ENCODE data around the gene SLC22A15.

Gene SLC22A15

GRCh38 chr1:115973154-115973553, 3.2 kb upstream of the SLC22A15 start:
- in situ Hi-C loops (cut with HindIII; ENCODE audit: low pct_unique_long_range_greater_than_20kb, low sequenced_read_pairs): no loop called here
- no peak for TF ChIP-seq JUND (IDR thresholded peaks at IDR 0.05; ENCODE audit: low read depth)
- no peak for DNase-seq (ENCODE audit: low read depth in 1 of 2, low spot score in 1 of 2)

- in situ Hi-C loops (cut with HindIII; ENCODE audit: low pct_unique_long_range_greater_than_20kb, low sequenced_read_pairs): no loop called here
- TF ChIP-seq JUND (IDR thresholded peaks at IDR 0.05; ENCODE audit: low read depth): no peak
These were observed 698 bp upstream of the SLC22A15 start for GRCh38 chr1:115975569-115976061.

GRCh38 chr1:115976921-115977498, 697 bp downstream of the SLC22A15 start:
- TF ChIP-seq JUND (IDR thresholded peaks at IDR 0.05; ENCODE audit: low read depth): no peak
- no peak for DNase-seq (ENCODE audit: low read depth in 1 of 2, low spot score in 1 of 2)
- in situ Hi-C loops (cut with HindIII; ENCODE audit: low pct_unique_long_range_greater_than_20kb, low sequenced_read_pairs): no loop called here

More at GRCh38 chr1:115975569-115976061, 698 bp upstream of the SLC22A15 start:
- DNase-seq (ENCODE audit: low read depth in 1 of 2, low spot score in 1 of 2): no peak

- DNase-seq (ENCODE audit: low read depth in 1 of 2, low spot score in 1 of 2): peak in 1 of 2 experiments; percentile 6
- no peak for TF ChIP-seq JUND (IDR thresholded peaks at IDR 0.05; ENCODE audit: low read depth)
- in situ Hi-C loops (cut with HindIII; ENCODE audit: low pct_unique_long_range_greater_than_20kb, low sequenced_read_pairs): no loop called here
These were observed 1.4 kb downstream of the SLC22A15 start for GRCh38 chr1:115977499-115978258.

GRCh38 chr1:115978292-115978941, 2.1 kb downstream of the SLC22A15 start:
- DNase-seq (ENCODE audit: low read depth in 1 of 2, low spot score in 1 of 2): no peak
- in situ Hi-C loops (cut with HindIII; ENCODE audit: low pct_unique_long_range_greater_than_20kb, low sequenced_read_pairs): no loop called here
- TF ChIP-seq JUND (IDR thresholded peaks at IDR 0.05; ENCODE audit: low read depth): no peak

GRCh38 chr1:115980156-115980555, 3.8 kb downstream of the SLC22A15 start:
- no peak for TF ChIP-seq JUND (IDR thresholded peaks at IDR 0.05; ENCODE audit: low read depth)
- no peak for DNase-seq (ENCODE audit: low read depth in 1 of 2, low spot score in 1 of 2)
- in situ Hi-C loops (cut with HindIII; ENCODE audit: low pct_unique_long_range_greater_than_20kb, low sequenced_read_pairs): no loop called here

GRCh38 chr1:115980998-115981993, 5.0 kb downstream of the SLC22A15 start:
- DNase-seq (ENCODE audit: low read depth in 1 of 2, low spot score in 1 of 2): peak; percentile 42 to 56
- TF ChIP-seq JUND (IDR thresholded peaks at IDR 0.05; ENCODE audit: low read depth): no peak
- in situ Hi-C loops (cut with HindIII; ENCODE audit: low pct_unique_long_range_greater_than_20kb, low sequenced_read_pairs): no loop called here

- in situ Hi-C loops (cut with HindIII; ENCODE audit: low pct_unique_long_range_greater_than_20kb, low sequenced_read_pairs): no loop called here
- TF ChIP-seq JUND (IDR thresholded peaks at IDR 0.05; ENCODE audit: low read depth): no peak
- no peak for DNase-seq (ENCODE audit: low read depth in 1 of 2, low spot score in 1 of 2)
These were observed 6.1 kb downstream of the SLC22A15 start for GRCh38 chr1:115982400-115982799.

- TF ChIP-seq JUND (IDR thresholded peaks at IDR 0.05; ENCODE audit: low read depth): no peak
- in situ Hi-C loops (cut with HindIII; ENCODE audit: low pct_unique_long_range_greater_than_20kb, low sequenced_read_pairs): no loop called here
- DNase-seq (ENCODE audit: low read depth in 1 of 2, low spot score in 1 of 2): no peak
These were observed 7.3 kb downstream of the SLC22A15 start for GRCh38 chr1:115983584-115983983.

GRCh38 chr1:115987623-115988022, 11.3 kb downstream of the SLC22A15 start:
- no peak for DNase-seq (ENCODE audit: low read depth in 1 of 2, low spot score in 1 of 2)
- in situ Hi-C loops (cut with HindIII; ENCODE audit: low pct_unique_long_range_greater_than_20kb, low sequenced_read_pairs): no loop called here
- no peak for TF ChIP-seq JUND (IDR thresholded peaks at IDR 0.05; ENCODE audit: low read depth)

GRCh38 chr1:115988953-115989352, 12.6 kb downstream of the SLC22A15 start:
- in situ Hi-C loops (cut with HindIII; ENCODE audit: low pct_unique_long_range_greater_than_20kb, low sequenced_read_pairs): no loop called here
- no peak for TF ChIP-seq JUND (IDR thresholded peaks at IDR 0.05; ENCODE audit: low read depth)
- DNase-seq (ENCODE audit: low read depth in 1 of 2, low spot score in 1 of 2): no peak

- no peak for DNase-seq (ENCODE audit: low read depth in 1 of 2, low spot score in 1 of 2)
- in situ Hi-C loops (cut with HindIII; ENCODE audit: low pct_unique_long_range_greater_than_20kb, low sequenced_read_pairs): no loop called here
- no peak for TF ChIP-seq JUND (IDR thresholded peaks at IDR 0.05; ENCODE audit: low read depth)
These were observed 13.4 kb downstream of the SLC22A15 start for GRCh38 chr1:115989699-115990098.

All from T47D (cell line).